Activated CD8-positive, alpha-beta T cell treated with anti-CD3 and anti-CD28 coated beads, Interleukin-2, amount 10 ng/mL, durations not matched to agents 7 days and 5 days (primary cell): ENCODE measurements around the gene ATP8B3. TPM values are rescaled to one million over a fixed set of nuclear protein-coding genes. Genes with fewer than 3 reads are reported as not detected.
"Not testable (repeated sequence)": the region's sequence is repeated elsewhere in the genome, so short reads cannot be mapped to it uniquely, and the experiment has no call there.

Experiments used
- ATAC-seq: fragments of 150-1000 bp; cut with Tn5 transposase; one replicate; pipeline ENCODE4 v1.10.0; 2021; ENCODE audit warnings: moderate library complexity
- CTCF ChIA-PET: fragments of 350-600 bp; sonication (Branson Sonifier 250); formaldehyde crosslinking; loops from one replicate; lab custom pipeline; 2021; ENCODE audit warnings: antibody characterized with exemption; lab: Charles Lee
- POLR2A ChIA-PET: fragments of 350-600 bp; sonication (Branson Sonifier 250); formaldehyde crosslinking; loops from one replicate; lab custom pipeline; 2021; ENCODE audit warnings: antibody characterized with exemption; lab: Charles Lee
- DNase-seq: peaks from one replicate; pipeline ENCODE4 v3.0.0-alpha.2; 2020
- H3K27ac Mint-ChIP-seq: one replicate; pipeline ENCODE4 v1.8.0; 2021; ENCODE audit warnings: mild to moderate bottlenecking, mixed read lengths
- H3K27me3 Mint-ChIP-seq: one replicate; pipeline ENCODE4 v1.8.0; 2021; ENCODE audit warnings: low read depth, mixed read lengths
- H3K36me3 Mint-ChIP-seq: one replicate; pipeline ENCODE4 v1.8.0; 2021; ENCODE audit warnings: low read depth, mixed read lengths
- H3K4me1 Mint-ChIP-seq: one replicate; pipeline ENCODE4 v1.8.0; 2021; ENCODE audit warnings: low read depth, mixed read lengths
- H3K4me3 Mint-ChIP-seq: one replicate; pipeline ENCODE4 v1.8.0; 2021; ENCODE audit warnings: mild to moderate bottlenecking, mixed read lengths
- H3K9me3 Mint-ChIP-seq: one replicate; pipeline ENCODE4 v1.8.0; 2022; ENCODE audit warnings: mixed read lengths; ENCODE audit not compliant: insufficient read depth
- total RNA-seq, 2 experiments: library from RNA; stranded (reverse); gene quantifications; one replicate each; pipeline ENCODE4 v1.2.3, GENCODE V29; 2021

Gene ATP8B3
- total RNA-seq, 2 experiments from 2014 or later, result 20.2 to 27.8 TPM

DNA sequence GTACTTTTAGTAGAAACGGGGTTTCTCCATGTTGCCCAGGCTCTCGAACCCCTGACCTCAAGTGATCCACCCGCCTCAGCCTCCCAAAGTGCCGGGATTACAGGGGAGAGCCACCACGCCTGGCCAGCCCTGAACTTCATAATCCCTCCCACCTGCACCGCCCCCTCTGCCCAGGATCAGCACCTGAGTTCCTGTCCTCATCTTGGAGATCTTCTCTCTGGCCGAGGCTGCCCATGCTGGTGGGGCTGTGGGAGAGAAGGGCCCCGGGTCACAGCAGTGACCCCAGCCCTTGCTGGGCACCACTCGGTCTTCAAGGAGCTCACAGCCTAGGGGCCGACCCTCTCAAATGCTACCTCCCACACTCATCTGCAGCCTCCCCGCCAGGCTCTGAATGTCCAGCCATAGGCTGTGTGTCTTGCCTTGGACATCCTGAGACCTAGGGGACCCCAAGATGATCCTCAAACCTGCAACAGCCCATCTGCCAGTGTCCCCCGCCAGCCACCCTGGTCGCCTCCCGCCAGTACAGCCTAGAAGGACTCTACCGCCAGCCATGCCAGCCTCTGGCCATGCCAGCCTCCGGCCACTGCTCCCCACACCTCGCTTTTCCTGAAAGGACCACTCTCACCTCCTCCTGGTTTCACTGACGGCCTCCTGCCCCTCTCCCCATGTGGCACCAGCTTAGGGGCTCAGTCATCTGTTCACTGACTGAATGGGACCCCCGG is 1.5 kb downstream of the ATP8B3 start:
- no peak for DNase-seq
- Mint-ChIP-seq H3K4me3 (peak overlapping the region; percentile 89), H3K9me3 (no peaks in the 10 kb centered on the region), H3K27me3 (no peaks in the 10 kb centered on the region), H3K27ac (no peak overlapping the region), H3K36me3 (peaks cover 3% of the 10 kb centered on the region), H3K4me1 (peaks cover 24% of the 10 kb centered on the region)
- POLR2A ChIA-PET, result no interaction called here
- CTCF ChIA-PET, result interaction anchor here (0.5 to 1.6 kb wide), 5 partner anchors 14 to 86 kb away, joined by 3 to 8 read pairs (median 4); no protein-coding TSS in a partner anchor
- ATAC-seq, result no peak

DNA sequence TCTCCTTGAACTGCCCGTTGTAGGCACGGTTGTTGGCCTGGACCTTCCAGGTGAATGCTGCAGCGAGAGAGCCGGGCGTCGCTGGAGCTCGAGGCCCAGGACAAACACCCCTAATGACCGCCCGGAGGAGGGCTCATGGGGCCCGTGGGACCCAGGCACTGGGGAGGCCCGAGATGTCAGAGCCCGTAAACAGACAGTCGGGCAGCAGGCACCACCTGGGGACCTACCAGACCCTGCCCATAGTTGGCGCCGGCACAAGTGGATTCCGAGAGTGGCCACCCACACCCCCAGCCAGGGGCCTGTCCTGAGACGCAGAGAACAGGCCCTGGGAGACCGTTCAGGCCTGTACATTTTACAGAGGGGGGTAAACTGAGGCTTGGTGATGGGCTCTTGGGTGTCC is 2.4 kb downstream of the ATP8B3 start:
- H3K4me3 Mint-ChIP-seq, result no peak overlapping the region
- ATAC-seq, result no peak
- CTCF ChIA-PET, result no interaction called here
- no peaks in the 10 kb centered on the region for H3K27me3 Mint-ChIP-seq
- POLR2A ChIA-PET, result no interaction called here
- DNase-seq, result no peak
- H3K27ac Mint-ChIP-seq, result no peak overlapping the region
- H3K9me3 Mint-ChIP-seq, result no peaks in the 10 kb centered on the region
- peaks cover 24% of the 10 kb centered on the region for H3K4me1 Mint-ChIP-seq
- no peaks in the 10 kb centered on the region for H3K36me3 Mint-ChIP-seq

DNA sequence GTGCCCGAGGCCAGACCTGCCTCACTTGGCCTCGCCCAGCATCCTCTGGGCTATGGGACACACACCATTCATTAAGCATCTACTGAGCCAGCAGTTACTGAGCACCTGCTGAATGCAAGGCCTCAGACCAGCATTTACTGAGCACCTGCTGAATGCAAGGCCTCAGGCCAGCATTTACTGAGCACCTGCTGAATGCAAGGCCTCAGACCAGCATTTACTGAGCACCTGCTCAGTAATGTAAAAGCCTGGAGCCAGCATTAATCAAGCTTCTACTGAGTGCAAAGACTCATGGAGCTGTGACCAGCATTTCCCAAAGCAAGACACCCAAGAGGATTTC is 3.7 kb downstream of the ATP8B3 start:
- no peak for DNase-seq
- H3K36me3 Mint-ChIP-seq, result peaks cover 3% of the 10 kb centered on the region
- H3K27ac Mint-ChIP-seq, result no peak overlapping the region
- H3K9me3 Mint-ChIP-seq, result no peaks in the 10 kb centered on the region
- peaks cover 19% of the 10 kb centered on the region for H3K4me1 Mint-ChIP-seq
- H3K4me3 Mint-ChIP-seq, result no peak overlapping the region
- H3K27me3 Mint-ChIP-seq, result no peaks in the 10 kb centered on the region
- no peak for ATAC-seq
- POLR2A ChIA-PET, result no interaction called here
- CTCF ChIA-PET, result no interaction called here

DNA sequence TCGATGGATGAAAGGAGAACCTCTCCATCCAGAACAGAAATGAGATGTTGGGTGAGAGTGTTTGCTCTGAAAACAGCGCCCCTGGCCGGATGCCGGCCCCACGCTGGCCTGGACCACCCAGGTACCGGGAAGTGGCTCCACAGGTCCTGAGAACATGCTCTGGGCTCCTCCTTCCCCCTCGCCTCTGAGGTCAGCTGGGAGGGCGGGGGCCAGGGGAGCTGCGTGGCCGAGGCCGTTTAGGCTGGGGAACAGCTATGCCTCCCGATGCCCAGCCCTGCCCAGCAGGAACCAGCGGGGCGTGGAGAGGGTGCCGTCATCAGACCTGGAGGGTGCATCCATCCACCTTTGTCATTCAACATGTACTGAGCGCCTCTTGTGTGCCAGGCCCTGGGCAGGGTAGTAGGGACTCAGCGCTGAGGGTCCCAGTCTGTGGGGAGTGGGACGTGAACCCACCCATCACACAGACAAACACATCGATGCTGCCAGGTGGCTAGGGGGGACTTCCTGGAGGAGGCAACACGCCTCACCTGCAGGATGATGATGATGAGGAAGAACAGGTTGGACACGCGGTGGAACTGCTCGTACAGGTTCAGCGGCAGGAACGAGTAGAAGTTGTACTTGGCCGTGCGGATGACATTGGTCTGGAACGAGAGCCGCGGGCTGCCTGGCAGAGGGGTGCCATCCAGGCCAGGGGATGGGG is 4.2 kb downstream of the ATP8B3 start:
- H3K4me1 Mint-ChIP-seq, result peaks cover 14% of the 10 kb centered on the region
- no peak for DNase-seq
- ChIA-PET CTCF (no interaction called here), POLR2A (no interaction called here)
- no peak overlapping the region for H3K27ac Mint-ChIP-seq
- no peaks in the 10 kb centered on the region for H3K9me3 Mint-ChIP-seq
- no peak overlapping the region for H3K4me3 Mint-ChIP-seq
- H3K36me3 Mint-ChIP-seq, result peaks cover 3% of the 10 kb centered on the region
- ATAC-seq, result no peak
- H3K27me3 Mint-ChIP-seq, result no peaks in the 10 kb centered on the region

DNA sequence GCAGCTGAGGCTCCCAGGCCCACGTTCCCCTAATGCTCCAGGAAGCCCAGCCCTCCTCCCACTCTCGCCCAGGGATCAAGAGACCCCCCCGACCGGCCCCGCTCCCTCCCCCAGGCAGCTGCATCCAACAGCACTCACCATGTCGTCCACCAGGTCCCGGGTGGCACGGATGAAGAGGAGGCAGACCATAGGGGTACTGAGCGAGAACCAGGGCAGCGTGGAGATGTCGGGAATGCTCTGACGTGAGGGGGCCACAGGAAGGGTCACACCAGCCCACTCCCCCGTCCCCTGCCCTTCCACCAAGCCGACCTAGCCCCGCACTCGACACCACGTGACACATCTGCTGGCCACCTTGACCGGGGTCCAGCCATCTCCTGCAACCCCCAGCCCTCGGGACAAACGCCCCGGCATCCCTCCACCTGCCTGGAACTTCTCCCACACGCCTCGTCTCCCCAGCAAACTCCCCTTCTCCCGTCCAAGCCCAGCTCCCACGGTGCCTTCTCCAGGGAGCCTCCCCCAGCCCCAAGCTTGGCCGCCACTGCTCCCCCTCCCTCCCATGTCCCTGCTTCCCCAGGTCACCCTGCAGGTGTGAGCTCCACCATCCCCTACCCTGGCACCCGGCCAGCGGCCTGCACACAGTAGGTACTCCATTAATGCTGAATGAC is 4.9 kb downstream of the ATP8B3 start:
- peaks cover 9% of the 10 kb centered on the region for H3K4me1 Mint-ChIP-seq
- CTCF ChIA-PET, result no interaction called here

DNA sequence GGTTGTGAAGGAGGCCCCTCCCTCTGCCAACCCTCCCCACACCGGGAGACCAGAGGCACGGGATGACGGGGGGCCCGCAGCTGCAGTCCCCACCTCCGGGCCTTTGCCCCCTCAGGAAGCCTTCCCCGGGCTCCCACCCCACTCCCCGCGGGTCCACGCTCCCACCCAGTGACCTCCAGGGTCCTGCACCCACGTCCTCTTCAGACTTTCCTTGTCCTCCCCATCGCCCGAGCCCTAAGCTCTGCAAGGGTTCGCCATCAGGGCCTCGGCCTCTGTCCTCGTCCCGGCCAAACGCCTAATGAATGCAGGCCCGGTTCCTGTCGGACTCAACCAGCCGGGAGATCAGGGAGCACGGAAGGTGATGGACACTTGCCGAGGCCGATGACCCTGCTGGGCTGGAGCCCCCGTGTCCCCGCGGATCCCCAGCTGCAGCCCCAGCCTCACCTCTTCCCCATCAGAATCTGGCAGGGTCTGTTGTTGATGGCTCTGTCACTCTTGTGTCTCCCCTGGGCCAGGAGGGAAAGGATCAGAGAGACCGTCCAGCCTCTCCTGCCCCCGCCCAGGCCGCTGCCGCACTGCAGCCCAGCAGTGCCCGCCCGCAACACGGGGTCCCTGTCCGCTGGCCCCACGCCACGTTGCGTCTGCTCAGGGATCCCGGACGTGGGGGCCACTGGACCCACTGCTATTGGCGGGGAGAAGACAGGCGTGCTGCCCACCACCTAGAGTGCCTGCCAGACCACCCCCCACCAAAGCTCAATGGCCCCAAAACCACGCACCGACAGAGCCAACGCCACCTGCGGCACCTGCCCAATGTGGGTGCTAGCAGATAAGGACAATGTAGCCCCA is 5.7 kb downstream of the ATP8B3 start:
- ATAC-seq (no peak), DNase-seq (no peak)
- Mint-ChIP-seq H3K4me3 (no peak overlapping the region), H3K36me3 (peaks cover 3% of the 10 kb centered on the region), H3K9me3 (no peaks in the 10 kb centered on the region), H3K27me3 (no peaks in the 10 kb centered on the region), H3K4me1 (peaks cover 7% of the 10 kb centered on the region), H3K27ac (no peak overlapping the region)
- ChIA-PET CTCF (no interaction called here), POLR2A (no interaction called here)

More for the DNA sequence above, 4.9 kb downstream of the ATP8B3 start:
- ATAC-seq (no peak), DNase-seq (no peak)
- no peaks in the 10 kb centered on the region for H3K9me3 Mint-ChIP-seq
- H3K4me3 Mint-ChIP-seq, result no peak overlapping the region
- peaks cover 3% of the 10 kb centered on the region for H3K36me3 Mint-ChIP-seq
- POLR2A ChIA-PET, result no interaction called here
- H3K27me3 Mint-ChIP-seq, result no peaks in the 10 kb centered on the region
- H3K27ac Mint-ChIP-seq, result no peak overlapping the region

DNA sequence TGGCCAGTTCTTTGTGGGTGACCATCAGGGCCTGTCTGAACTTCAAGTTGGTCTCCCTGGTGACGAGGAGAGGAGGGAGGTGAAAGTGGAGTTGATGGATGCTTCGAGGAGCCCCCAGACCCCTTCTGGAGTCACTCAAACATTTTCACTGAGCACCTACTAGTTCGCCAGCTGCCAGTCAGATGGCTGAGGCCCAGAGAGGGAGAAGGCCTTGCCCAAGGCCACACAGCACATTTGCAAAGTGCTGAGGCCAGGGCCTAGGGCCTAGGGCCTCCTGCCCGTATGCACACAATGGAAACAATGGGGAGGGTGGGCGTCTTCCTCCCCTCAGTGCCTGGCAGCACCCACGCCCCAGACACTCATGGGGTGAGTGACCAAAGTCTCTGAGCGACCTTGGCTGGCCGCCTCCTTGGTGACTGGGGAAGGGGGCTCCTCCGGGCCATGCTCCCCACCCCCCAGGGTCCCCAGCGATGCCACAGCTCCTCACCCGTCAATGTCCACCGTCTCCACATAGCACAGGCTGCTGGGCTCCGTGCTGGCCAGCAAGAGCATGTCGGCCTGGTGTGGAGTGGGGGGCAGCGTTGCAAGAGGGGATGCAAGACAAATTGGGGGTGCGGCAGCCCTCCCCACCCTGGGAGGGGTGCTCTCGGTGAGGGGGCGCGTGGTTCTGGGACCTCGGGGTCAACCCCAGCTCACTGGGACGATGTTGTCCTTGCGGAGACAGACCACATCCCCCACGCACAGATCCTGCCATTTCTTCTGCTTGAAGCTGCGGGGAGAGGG is 6.5 kb downstream of the ATP8B3 start:
- H3K9me3 Mint-ChIP-seq, result no peaks in the 10 kb centered on the region
- no peaks in the 10 kb centered on the region for H3K27me3 Mint-ChIP-seq
- POLR2A ChIA-PET, result no interaction called here
- ATAC-seq (no peak), DNase-seq (no peak)
- H3K27ac Mint-ChIP-seq, result no peak overlapping the region
- peaks cover 3% of the 10 kb centered on the region for H3K36me3 Mint-ChIP-seq
- CTCF ChIA-PET, result no interaction called here
- no peaks in the 10 kb centered on the region for H3K4me1 Mint-ChIP-seq
- no peak overlapping the region for H3K4me3 Mint-ChIP-seq

DNA sequence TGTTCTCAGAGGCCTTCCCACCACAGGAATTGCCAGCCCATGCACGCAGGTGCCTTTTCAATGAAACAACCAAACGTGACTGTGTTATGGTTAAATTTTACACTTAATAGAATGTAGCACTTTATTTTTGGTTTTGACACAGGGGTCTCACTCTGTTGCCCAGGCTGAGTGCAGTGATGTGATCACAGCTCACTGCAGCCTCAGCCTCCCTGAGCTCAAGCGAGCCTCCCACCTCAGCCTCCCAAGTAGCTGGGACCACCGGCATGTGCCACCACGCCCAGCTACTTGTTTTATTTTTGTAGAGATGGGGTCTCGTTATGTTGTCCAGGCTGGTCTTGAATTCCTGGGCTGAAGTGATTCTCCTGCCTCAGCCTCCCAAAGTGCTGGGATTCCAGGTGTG is 7.2 kb downstream of the ATP8B3 start:
- ChIA-PET CTCF (no interaction called here), POLR2A (no interaction called here)
- DNase-seq, result no peak
- Mint-ChIP-seq H3K27ac (no peak overlapping the region), H3K4me1 (no peaks in the 10 kb centered on the region), H3K4me3 (no peak overlapping the region), H3K27me3 (no peaks in the 10 kb centered on the region), H3K9me3 (no peaks in the 10 kb centered on the region), H3K36me3 (peaks cover 6% of the 10 kb centered on the region)
- ATAC-seq, result no peak

DNA sequence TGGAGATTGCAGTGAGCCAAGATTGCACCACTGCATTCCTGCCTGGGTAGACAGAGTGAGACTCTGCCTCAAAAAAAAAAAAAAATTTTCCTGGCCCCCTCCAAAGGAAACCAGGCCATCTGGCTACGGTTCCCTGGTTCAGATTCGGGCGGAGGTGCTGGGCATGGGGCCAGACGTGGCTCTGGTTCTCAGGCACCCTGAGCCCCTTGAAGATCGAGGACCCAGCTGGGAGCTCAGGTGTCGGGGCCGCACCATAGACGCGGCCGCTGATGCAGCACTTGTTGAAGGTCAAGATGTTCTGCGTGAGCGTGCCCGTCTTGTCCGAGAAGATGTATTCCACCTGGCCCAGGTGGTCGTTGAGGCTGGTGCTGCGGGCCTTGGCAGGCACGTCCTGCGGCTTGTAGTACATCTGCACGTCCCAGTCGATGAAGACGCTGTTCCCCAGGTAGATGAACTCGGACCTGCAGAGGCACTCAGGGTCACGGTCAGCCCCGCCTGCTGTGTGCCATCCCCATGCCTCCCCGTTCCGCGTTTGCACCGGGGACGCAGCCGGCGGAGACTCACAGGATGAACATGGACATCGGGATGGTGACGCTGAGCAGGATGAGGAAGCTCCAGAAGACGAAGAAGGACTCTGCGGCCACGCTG is 12.3 kb downstream of the ATP8B3 start:
- Mint-ChIP-seq H3K4me3 (no peak overlapping the region), H3K4me1 (no peaks in the 10 kb centered on the region), H3K9me3 (no peaks in the 10 kb centered on the region), H3K27me3 (no peaks in the 10 kb centered on the region), H3K27ac (no peak overlapping the region), H3K36me3 (peaks cover 9% of the 10 kb centered on the region)
- ChIA-PET POLR2A (no interaction called here), CTCF (interaction anchor here (1.5 kb wide), 1 partner anchor 38 kb away, joined by 3 read pairs; no protein-coding TSS in a partner anchor)
- DNase-seq (no peak), ATAC-seq (no peak)

DNA sequence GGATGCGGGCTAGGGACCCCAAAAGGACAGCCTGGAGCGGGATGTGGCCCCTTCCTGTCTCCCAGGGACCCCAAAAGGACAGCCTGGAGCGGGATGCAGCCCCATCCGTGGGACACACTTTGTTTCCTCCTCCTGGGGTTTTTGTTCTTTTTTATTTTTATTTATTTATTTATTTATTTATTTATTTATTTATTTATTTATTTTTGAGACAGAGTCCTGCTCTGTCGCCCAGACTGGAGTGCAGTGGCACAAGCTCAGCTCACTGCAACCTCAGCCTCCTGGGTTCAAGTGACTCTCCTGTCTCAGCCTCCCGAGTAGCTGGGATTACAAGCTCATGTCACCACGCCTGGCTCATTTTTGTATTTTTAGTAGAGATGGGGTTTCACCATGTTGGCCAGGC is 14.8 kb downstream of the ATP8B3 start:
- H3K27me3 Mint-ChIP-seq, POLR2A ChIA-PET, ATAC-seq, H3K36me3 Mint-ChIP-seq, H3K9me3 Mint-ChIP-seq, H3K4me1 Mint-ChIP-seq, H3K27ac Mint-ChIP-seq, DNase-seq, H3K4me3 Mint-ChIP-seq: not testable (repeated sequence)
- CTCF ChIA-PET, result interaction anchor here (1.4 kb wide), 1 partner anchor 125 kb away, joined by 4 read pairs; no protein-coding TSS in a partner anchor
